Skeletal muscle tissue (tissue), 4 donors: ENCODE data around the gene AUTS2. TPM values are rescaled to one million over a fixed set of nuclear protein-coding genes. Genes with fewer than 3 reads are reported as not detected.

Source experiments
- H3K27ac ChIP-seq: one replicate; pipeline ENCODE4 v1.7.0; 2013; ENCODE audit warnings: mild to moderate bottlenecking, low read depth, low read length, inconsistent platforms
- H3K27me3 ChIP-seq, 3 donors: one replicate each; pipeline ENCODE4 v1.7.0; 2013; ENCODE audit warnings: low read length in 3 of 3; ENCODE audit not compliant: control insufficient read depth in 3 of 3, insufficient read depth in 3 of 3
- H3K36me3 ChIP-seq, 3 donors: one replicate each; pipeline ENCODE4 v1.7.0; 2013; ENCODE audit warnings: low read length in 3 of 3; ENCODE audit not compliant: control insufficient read depth in 3 of 3, insufficient read depth in 3 of 3
- H3K4me1 ChIP-seq, 3 donors: one replicate each; pipeline ENCODE4 v1.7.0; 2013; ENCODE audit warnings: low read length in 3 of 3, mild to moderate bottlenecking in 3 of 3; ENCODE audit not compliant: control insufficient read depth in 3 of 3, insufficient read depth in 3 of 3
- H3K4me3 ChIP-seq, 3 donors: one replicate each; pipeline ENCODE4 v1.7.0; 2013; ENCODE audit warnings: low read length in 3 of 3
- H3K9ac ChIP-seq, 3 donors: one replicate each; pipeline ENCODE4 v1.7.0; 2013; ENCODE audit warnings: low read length in 3 of 3, mild to moderate bottlenecking in 3 of 3, moderate library complexity in 2 of 3, low read depth in 1 of 3
- H3K9me3 ChIP-seq, 3 donors: one replicate each; pipeline ENCODE4 v1.7.0; 2013; ENCODE audit warnings: low read length in 3 of 3; ENCODE audit not compliant: control insufficient read depth in 3 of 3
- total RNA-seq: library from RNA; depleted of rRNA; stranded (reverse); fragments of >200 nt; gene quantifications from one replicate; pipeline ENCODE4 v1.2.3, GENCODE V29; 2014
- donor health status: Osteomylitis.

The AUTS2 gene
- total RNA-seq, 1 donor from 2014 or later, result 43.3 TPM

- no peaks in the 10 kb centered on the region for H3K27me3 ChIP-seq
- no peak overlapping the region for H3K4me3 ChIP-seq
- no peaks in the 10 kb centered on the region for H3K36me3 ChIP-seq
- no peak overlapping the region for H3K27ac ChIP-seq
- no peak overlapping the region for H3K9ac ChIP-seq
- H3K4me1 ChIP-seq, result peaks cover 0 to 4% (median 0%) of the 10 kb centered on the region in 3 donors
- no peaks in the 10 kb centered on the region for H3K9me3 ChIP-seq
Observed at GRCh38 chr7:69620650-69621049, 22.4 kb downstream of the AUTS2 start.

DNA sequence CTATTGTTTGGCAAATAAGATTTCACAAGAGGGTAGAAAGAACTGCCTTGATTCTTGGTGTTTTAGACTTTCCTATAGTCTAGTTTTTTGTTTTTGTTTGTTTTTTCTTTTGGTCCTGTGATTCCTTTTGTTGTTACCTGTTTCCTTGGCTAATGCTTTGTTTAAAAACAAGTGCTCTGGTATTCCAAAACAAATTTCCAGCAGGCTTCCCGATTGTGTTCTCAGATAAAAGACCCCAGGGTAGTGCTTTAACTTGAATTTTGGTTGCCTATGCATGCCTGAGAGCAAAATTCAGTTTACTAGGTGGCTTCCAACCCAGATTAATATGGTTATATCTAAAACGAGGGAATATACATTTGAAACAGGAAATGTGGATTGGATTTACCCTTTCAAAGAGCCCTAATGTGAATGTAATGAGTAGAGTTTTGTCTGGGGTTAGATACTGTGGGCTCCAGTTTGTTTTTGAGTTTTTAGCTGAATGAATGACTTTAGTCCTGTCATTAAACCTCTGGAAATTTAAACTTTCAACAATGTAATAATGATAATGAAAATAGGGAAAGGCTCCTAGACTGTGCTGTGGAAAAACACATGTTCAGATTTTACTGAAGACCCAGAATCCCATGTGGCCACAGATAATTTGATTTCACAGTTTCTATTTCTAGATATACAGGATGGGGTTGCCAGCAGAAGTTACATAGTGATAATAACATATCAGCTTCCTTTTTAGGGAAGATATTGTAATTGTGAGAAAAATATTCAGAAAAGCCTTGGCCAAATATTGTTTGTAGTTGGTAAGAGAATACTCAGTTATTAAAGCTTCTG, 23.9 kb downstream of the AUTS2 start:
- H3K9me3 ChIP-seq, result no peaks in the 10 kb centered on the region
- no peaks in the 10 kb centered on the region for H3K27me3 ChIP-seq
- H3K27ac ChIP-seq, result no peak overlapping the region
- H3K4me1 ChIP-seq, result peaks cover 0 to 4% (median 0%) of the 10 kb centered on the region in 3 donors
- no peak overlapping the region for H3K4me3 ChIP-seq
- no peaks in the 10 kb centered on the region for H3K36me3 ChIP-seq
- H3K9ac ChIP-seq, result no peak overlapping the region

DNA sequence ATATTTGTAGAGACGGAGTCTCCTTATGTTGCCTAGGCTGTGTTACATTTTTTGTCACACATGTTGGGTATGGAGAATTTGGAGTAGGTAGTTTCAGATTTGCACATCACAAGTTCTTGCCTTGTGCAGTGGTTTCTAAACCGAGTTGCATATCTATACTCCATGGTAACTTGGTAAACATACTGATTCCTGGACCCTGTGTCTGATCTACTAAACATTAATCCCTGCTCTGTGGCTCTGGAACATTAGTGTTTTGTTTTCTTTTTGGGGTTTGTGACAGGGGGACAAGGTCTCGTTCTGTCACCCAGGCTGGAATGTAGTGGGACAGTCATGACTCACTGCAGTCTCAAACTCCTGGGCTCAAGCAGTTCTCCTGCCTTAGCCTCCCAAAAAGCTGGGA, 24.7 kb downstream of the AUTS2 start:
- Histone ChIP-seq H3K9me3 (no peaks in the 10 kb centered on the region), H3K27ac (no peak overlapping the region), H3K9ac (no peak overlapping the region), H3K4me1 (peaks cover 0 to 4% (median 0%) of the 10 kb centered on the region in 3 donors), H3K27me3 (no peaks in the 10 kb centered on the region), H3K4me3 (no peak overlapping the region), H3K36me3 (no peaks in the 10 kb centered on the region)

DNA sequence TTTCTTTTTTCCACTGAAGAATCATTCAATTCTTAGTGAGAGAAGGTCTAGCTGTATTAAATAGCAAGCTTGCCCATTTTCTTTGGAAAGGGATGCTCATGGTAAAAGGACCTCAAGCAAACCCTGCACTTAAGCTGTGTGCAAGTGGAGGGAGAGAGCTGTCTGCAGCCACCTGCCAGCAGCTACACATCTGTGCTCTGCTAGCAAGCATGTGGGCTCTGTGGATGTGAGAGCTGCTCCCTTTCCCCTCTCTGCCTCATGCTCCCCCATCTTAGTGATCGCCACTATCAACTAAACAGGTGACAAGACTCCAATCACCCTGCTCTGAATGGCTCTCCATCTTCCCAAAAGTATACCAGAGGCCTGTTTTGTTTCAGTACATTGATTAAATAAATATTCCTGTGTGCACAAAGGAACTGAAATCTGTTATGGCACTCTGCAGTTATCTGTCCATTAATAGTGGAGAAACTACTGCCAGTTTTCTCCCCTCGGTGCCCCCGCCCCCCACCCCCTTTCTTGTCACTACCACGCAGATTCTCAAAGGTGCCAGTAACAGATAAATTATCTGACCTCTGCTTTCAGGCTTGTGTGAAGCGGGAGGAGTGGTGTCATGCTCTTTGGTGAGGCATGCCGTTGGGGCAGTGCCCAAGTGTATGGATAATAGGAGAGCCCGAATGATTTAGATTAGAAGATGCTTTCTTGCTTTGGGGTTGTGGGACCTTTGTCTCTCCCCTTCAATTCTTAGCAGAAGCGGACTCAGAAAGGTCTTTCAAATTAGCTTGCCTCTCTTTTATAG, 26.4 kb downstream of the AUTS2 start:
- H3K9ac ChIP-seq, result no peak overlapping the region
- no peaks in the 10 kb centered on the region for H3K9me3 ChIP-seq
- no peaks in the 10 kb centered on the region for H3K27me3 ChIP-seq
- no peak overlapping the region for H3K4me3 ChIP-seq
- H3K36me3 ChIP-seq, result no peaks in the 10 kb centered on the region
- peaks cover 0 to 4% (median 0%) of the 10 kb centered on the region in 3 donors for H3K4me1 ChIP-seq
- no peak overlapping the region for H3K27ac ChIP-seq

GRCh38 chr7:69625238-69625637, 27.0 kb downstream of the AUTS2 start:
- Histone ChIP-seq H3K9me3 (no peaks in the 10 kb centered on the region), H3K4me3 (no peak overlapping the region), H3K27me3 (no peaks in the 10 kb centered on the region), H3K27ac (no peak overlapping the region), H3K36me3 (no peaks in the 10 kb centered on the region), H3K9ac (no peak overlapping the region), H3K4me1 (peaks cover 0 to 4% (median 0%) of the 10 kb centered on the region in 3 donors)

DNA sequence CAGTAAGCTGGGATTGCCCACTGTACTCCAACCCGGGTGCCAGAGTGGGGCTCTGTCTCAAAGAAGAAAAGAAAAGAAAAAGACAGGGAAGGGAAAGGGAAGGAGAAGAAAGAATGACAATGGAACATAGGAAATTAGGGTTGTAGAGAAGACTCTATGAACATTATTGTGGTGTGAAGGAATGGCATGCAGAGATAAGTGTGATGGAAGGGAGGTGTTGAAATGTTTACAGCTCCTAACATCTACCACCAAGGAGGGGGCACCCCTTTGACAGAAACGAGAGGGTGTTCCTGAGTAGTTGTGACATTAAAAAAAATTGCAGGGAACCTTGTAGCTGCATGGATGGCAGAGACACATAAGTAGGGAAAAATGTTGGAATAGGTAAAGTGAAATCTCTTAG, 27.5 kb downstream of the AUTS2 start:
- Histone ChIP-seq H3K27ac (no peak overlapping the region), H3K27me3 (no peaks in the 10 kb centered on the region), H3K9me3 (no peaks in the 10 kb centered on the region), H3K9ac (no peak overlapping the region), H3K36me3 (no peaks in the 10 kb centered on the region), H3K4me1 (peaks cover 0 to 4% (median 0%) of the 10 kb centered on the region in 3 donors), H3K4me3 (no peak overlapping the region)

- no peak overlapping the region for H3K9ac ChIP-seq
- no peaks in the 10 kb centered on the region for H3K36me3 ChIP-seq
- no peaks in the 10 kb centered on the region for H3K4me1 ChIP-seq
- no peaks in the 10 kb centered on the region for H3K27me3 ChIP-seq
- no peak overlapping the region for H3K27ac ChIP-seq
- H3K4me3 ChIP-seq, result no peak overlapping the region
- no peaks in the 10 kb centered on the region for H3K9me3 ChIP-seq
Observed at GRCh38 chr7:69630292-69630691, 32.0 kb downstream of the AUTS2 start.

DNA sequence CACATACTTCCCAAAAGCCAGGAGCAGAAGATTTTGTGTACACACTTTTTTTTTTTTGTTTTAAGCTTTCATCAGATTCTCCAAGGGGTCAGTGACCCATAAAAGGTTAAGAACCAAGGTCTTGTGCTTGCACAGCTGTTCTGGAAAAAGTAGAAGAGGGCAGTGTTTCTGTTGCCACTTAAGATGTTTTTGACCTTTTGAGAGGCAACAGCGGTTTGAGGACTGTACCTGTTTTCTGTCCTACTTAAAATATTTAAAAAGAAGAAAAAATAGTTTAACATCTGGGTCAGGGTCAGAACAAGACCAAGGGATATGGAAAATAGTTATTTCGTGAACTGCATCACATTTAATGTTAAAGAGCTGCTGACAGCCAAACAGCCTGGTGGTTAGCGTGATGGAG, 32.9 kb downstream of the AUTS2 start:
- no peaks in the 10 kb centered on the region for H3K4me1 ChIP-seq
- no peak overlapping the region for H3K4me3 ChIP-seq
- no peak overlapping the region for H3K9ac ChIP-seq
- no peak overlapping the region for H3K27ac ChIP-seq
- H3K9me3 ChIP-seq, result no peaks in the 10 kb centered on the region
- H3K27me3 ChIP-seq, result no peaks in the 10 kb centered on the region
- H3K36me3 ChIP-seq, result no peaks in the 10 kb centered on the region

DNA sequence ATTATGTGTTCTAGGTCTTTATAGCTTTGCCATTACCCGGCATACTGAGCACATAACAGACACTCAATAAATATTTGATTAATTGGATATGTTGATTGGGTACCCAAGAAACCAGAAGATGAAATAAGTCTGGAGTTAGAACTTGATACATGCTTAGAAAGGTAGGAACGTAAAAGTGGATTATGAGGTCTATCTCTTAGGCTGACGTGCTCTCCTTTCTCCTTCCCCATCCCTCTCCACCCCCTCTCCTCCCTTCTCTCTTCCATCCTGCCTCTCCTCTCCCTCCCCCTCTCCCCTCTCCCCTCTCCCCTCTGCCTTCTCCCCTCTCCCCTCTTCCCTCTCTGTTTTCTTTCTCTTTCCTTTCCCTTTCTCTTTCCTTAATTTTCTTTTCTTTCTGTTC, 34.0 kb downstream of the AUTS2 start:
- Histone ChIP-seq H3K4me3 (no peak overlapping the region), H3K9me3 (no peaks in the 10 kb centered on the region), H3K4me1 (no peaks in the 10 kb centered on the region), H3K27me3 (no peaks in the 10 kb centered on the region), H3K27ac (no peak overlapping the region), H3K9ac (no peak overlapping the region), H3K36me3 (no peaks in the 10 kb centered on the region)
